Raji (cell line): ENCODE data around the gene TECPR2.

ENCODE experiments used
- POLR2A ChIP-seq: IDR thresholded peaks from 2 replicates; pipeline ENCODE4 v1.6.1; 2011; ENCODE audit warnings: low read depth, low read length, control low read depth; ENCODE audit not compliant: insufficient read depth

TECPR2 gene

DNA sequence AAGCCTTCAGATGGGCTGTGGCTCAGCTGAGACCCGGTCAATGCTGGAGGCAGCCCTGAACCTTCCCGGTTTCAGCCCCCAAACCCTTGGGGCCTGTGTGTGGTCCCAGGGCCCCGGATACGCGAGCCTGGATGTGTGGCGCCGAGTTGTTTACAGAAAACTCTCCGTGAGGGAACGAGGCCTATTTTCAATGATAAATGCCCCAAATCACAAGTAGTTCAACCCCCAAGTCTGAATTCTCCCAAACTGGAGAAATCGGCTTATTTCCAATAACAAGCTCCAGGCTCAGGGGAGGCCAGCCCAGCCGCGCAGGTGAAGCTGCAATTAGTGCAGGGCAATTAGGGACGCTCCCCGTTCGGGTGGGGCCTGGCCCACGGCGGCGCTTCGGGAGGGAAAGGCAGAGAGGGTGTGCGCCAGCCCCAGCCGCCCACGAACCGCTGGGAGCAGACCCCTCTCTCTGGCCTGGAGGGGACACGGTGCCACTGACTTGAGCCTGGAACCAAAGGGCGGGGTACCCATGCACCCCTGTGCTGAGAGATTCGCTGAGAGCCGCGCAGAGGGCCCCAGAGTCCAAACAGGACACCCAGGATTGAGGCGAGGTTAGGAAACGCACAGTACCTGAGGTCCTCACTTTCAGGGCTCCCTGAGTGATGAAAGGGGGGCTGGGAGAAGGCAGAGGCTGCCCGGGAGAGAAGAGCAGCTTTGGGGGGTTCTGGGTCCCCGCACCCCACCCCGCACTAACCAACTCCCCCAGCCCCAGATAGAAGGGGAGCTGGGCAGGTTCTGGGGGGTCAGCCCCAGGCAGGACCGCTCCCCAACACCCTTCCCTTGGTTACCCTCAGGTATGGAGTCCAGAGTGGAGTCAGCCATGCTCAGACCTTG, 161.1 kb downstream of the TECPR2 start:
- no peak for TF ChIP-seq POLR2A

DNA sequence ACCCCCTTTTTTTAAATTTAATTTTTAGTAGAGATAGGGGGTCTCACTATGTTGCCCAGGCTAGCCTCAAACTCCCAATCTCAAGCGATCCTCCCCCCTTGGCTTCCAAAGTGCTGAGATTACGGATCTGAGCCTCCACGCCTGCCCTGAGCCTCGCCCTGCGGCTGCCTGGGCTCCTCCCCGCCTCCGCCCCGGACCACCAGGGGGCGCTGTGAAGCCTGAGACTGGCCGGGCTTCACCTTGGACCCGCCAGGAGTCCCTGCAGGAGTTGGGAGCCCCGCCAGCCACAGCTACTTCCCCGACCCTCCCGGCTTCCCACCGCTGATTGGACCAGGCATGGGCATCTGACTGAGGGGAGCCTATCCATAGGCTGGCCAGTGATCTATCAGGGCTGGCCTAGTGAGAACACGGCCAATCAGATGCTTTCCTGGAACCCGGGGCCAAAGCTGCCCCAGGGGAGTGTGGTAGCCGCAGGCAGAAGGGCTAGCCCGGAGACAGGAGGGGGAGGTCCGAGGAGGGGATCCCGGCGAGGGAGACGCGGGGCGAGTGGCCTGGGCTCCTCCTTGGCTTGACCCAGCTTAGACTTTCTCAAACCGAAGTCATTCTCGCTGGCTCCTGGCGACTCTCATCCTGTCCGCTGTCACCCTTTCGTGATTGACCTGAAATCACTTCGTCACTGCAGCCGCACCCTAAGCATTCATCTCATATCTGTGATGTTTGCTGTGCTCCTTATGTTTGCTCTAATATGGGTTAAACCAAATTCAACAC, 161.9 kb downstream of the TECPR2 start:
- peak; percentile 94 for TF ChIP-seq POLR2A

DNA sequence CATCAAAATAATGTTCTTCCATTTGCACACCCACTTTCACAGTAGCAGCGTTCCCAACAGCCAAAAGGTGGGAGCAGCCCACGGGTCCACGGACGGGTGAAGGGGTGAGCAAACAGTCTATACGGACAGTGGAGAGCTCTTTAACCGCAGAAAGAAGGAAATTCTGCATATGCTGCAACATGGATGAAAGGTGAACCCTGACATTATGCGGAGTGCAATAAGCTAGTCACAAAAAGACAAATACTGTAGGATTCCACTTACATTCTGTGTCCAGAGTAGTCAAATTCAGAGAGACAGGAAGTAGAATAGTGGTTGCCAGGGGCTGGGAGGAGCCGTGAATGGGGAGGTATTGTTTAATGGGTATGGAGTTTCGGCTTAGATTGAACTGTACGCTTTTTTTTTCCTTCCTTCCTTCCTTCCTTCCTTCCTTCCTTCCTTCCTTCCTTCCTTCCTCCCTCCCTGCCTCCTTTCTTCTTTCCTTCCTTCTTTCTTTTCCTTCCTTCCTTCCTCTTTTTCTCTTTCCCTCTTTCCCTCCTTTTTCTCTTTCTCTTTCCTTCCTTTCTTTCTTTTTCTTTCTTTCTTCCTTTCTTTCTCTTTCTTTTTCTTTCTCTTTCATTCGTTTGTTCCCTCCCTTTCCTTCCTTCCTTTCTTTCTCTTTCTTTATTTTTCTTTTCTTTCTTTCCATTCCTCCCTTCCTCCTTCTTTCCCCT, 162.6 kb downstream of the TECPR2 start:
- TF ChIP-seq POLR2A, result no peak

GRCh38 chr14:102525929-102526497, 163.3 kb downstream of the TECPR2 start:
- no peak for TF ChIP-seq POLR2A

GRCh38 chr14:102528431-102529170, 165.9 kb downstream of the TECPR2 start:
- no peak for TF ChIP-seq POLR2A

GRCh38 chr14:102530828-102531478, 168.2 kb downstream of the TECPR2 start:
- no peak for TF ChIP-seq POLR2A

- TF ChIP-seq POLR2A, result no peak
These were observed 169.5 kb downstream of the TECPR2 start for GRCh38 chr14:102532204-102532658.

DNA sequence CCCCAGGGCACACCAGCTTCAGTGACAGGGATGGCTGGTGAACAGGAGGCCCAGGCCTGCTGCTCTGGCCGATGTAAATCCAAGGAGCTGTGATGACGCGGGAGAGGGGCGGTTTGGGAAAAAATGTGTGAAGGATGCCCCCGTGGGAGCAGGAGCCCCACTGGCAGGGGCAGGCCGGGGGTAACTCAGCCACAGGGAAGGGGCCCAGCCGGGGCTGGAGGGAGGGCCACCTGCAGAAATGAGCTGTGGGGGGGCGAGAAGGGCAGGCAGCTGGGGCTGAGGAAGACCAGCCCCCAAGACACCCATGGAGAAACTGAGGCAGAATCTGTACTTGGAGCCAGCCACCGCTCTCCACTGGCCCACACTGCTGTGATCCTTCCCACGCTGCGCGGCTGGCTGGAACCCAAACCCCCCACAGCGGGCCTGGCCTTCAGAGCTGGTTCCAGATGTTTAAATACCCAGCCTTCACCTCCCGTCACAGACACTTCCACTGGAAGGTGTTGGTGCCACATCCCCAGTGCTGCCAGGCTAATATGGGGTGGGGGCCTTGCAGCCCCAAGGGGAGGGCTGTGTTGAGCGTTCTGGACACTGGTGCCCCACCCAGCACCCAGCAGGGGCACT, 175.3 kb downstream of the TECPR2 start:
- TF ChIP-seq POLR2A, result no peak

DNA sequence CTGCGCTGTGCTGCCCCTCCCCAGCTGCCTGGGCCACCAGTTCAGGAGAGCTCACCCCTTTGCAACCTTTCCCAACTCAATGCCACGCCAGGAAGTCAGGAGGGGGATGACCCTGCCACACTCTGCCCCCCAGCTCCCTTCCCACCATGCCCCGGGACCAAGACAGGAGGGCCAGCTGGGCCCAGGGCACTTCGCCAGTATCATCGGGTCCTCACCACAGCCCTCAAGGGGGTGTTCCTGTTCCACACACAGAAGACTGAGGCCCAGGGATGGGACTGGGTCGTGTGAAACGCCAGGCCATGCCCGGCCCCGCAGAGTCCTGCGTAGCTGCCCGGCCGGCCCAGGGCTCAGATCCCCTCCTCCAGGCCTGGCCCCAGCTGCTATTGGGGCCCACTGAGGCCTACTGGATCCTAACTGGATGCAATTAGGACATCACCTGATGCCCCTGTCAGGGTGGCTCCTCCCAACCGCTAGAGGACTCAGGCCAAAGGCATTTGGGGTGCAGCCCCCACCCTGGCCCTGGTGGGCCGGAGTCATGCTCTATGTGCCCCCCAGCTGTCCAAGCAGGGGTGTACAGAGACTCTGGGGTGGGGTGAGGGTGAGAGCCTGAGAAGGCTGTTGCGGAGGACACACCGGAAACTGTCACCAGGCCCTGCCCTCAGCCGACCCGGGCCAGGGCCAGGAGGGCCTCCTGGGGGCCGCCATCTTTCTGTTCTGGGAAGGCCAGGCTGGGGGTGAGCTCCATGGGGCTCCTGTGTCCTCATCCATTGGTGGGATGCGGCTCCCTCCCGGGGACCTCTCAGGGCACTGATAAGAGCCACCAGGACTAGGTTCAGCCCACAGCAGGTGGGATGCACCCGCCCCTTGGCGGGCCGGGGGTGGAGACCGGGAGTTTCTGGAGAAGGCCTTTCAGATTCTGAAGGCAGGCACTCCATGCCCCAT, 176.1 kb downstream of the TECPR2 start:
- TF ChIP-seq POLR2A, result no peak

DNA sequence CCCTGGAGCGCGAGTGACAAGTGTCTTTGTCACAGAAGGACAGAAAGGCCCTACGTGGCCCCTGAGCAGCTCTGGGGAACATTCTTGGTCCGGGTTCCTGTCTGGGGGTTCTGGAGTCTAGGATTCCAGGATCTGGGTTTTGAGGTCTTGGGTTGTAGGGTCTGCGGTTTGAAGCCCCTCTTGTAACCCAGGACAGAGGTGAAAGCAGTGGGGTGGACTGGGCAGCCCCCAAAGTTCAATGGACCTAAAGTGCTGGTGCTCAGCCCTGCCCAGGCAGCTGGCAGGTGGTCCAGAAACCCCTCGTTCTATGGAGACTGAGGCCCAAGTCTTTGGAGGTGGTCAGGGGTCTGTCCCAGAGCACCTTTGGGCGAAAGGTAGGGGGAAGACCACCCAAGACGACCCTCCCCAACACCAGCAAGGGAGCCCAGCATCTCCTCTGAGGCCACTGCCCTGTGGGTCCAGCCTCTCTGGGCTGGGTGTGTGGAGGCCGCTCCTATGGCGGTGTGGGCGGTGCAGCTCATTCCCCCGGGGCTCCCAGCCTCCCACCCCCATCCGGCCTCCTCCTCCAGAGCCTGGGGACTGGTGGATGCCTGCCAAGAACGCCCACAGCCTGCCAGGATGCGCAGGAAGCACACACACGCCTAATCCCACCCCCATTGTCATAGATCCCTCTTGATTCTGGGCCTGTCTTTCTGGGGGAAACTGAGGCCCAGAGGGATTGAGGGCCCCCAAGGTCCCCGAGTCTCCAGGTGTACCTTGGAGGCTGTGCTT, 177.0 kb downstream of the TECPR2 start:
- no peak for TF ChIP-seq POLR2A

GRCh38 chr14:102540315-102541028, 177.7 kb downstream of the TECPR2 start:
- TF ChIP-seq POLR2A, result no peak
